Bronchial epithelial cell (primary cell): ENCODE data around the gene WNK4. TPM values are rescaled to one million over a fixed set of nuclear protein-coding genes. Genes with fewer than 3 reads are reported as not detected.

Source experiments
- DNase-seq: peaks from one replicate; pipeline ENCODE4 v3.0.0-alpha.2; 2010; ENCODE audit warnings: low read depth
- FAIRE-seq: peaks from 2 replicates; lab custom pipeline; 2011; peaks lifted over from hg19 to GRCh38; lab: Jason Lieb, UNC
- H3K27me3 ChIP-seq: 2 replicates; pipeline ENCODE4 v1.5.1; 2011; ENCODE audit warnings: low read length; ENCODE audit not compliant: control insufficient read depth, insufficient read depth
- H3K36me3 ChIP-seq: 2 replicates; pipeline ENCODE4 v1.5.1; 2011; ENCODE audit warnings: low read length; ENCODE audit not compliant: control insufficient read depth, insufficient read depth
- H3K4me3 ChIP-seq: 2 replicates; pipeline ENCODE4 v1.5.1; 2011; ENCODE audit warnings: mild to moderate bottlenecking, low read depth, low read length, control low read depth
- total RNA-seq: library from RNA; depleted of rRNA; stranded (reverse); fragments of >200 nt; gene quantifications from 2 replicates; pipeline ENCODE4 v1.2.1, GENCODE V29; 2014
- TF ChIP-seq, protein P1 (sequence below): IDR thresholded peaks from 2 replicates; pipeline ENCODE4 v1.5.1; 2011; ENCODE audit warnings: mild to moderate bottlenecking, moderate library complexity, low read length, control low read depth, inconsistent platforms; ENCODE audit not compliant: insufficient read depth, severe bottlenecking

WNK4 gene
- total RNA-seq, 1 donor from 2014 or later, result under 0.01 TPM

DNA sequence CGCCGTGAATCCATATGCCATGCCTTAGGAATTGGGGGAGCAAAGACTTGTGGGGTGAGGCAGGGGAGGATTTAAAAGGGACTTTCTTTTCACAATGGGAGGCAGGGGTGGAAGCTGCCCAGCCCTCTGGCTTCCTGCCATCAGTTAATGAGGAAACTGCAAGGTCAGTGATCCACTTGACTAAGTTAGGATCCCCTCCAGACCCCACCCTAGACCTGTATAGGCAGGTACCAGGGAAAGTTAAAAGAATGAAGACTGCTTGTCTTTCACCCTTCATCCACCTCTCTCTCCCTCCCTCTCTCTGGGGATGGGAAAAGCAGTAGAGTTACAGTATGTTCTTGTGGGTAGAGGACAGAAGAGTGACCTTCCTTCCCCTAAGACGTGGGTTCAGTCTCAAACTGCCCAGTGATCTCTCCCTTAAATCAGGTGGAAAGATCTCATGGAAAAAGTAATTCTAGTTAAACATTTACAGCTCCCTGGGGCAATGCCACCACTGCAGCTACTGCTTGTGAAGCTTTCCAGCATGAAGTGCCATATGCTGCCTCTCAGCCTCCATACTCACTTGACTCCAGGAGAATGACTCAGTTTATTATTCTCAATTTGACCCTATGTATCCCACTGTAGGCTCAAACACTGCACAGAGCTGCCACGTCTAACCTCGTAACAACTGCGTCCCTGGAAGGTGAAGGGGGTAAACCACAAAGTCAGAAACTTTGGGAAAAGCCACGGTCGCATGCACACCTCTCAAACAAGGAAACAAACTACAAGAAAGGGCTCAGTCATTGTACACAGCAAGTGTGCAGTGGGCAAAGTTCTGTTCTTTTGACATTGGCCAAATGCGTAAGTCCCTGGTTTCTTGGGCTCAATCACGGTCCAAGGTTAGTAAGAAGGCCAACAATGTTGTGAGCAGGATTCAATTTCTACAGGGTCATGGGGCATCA is 16.9 kb downstream of the WNK4 start:
- TF ChIP-seq, protein P1, sequence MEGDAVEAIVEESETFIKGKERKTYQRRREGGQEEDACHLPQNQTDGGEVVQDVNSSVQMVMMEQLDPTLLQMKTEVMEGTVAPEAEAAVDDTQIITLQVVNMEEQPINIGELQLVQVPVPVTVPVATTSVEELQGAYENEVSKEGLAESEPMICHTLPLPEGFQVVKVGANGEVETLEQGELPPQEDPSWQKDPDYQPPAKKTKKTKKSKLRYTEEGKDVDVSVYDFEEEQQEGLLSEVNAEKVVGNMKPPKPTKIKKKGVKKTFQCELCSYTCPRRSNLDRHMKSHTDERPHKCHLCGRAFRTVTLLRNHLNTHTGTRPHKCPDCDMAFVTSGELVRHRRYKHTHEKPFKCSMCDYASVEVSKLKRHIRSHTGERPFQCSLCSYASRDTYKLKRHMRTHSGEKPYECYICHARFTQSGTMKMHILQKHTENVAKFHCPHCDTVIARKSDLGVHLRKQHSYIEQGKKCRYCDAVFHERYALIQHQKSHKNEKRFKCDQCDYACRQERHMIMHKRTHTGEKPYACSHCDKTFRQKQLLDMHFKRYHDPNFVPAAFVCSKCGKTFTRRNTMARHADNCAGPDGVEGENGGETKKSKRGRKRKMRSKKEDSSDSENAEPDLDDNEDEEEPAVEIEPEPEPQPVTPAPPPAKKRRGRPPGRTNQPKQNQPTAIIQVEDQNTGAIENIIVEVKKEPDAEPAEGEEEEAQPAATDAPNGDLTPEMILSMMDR, result no peak
- Histone ChIP-seq H3K36me3 (peaks cover 4% of the 10 kb centered on the region), H3K4me3 (peak overlapping the region; percentile 76), H3K27me3 (no peaks in the 10 kb centered on the region)
- DNase-seq (peak; percentile 52), FAIRE-seq (no peak)

DNA sequence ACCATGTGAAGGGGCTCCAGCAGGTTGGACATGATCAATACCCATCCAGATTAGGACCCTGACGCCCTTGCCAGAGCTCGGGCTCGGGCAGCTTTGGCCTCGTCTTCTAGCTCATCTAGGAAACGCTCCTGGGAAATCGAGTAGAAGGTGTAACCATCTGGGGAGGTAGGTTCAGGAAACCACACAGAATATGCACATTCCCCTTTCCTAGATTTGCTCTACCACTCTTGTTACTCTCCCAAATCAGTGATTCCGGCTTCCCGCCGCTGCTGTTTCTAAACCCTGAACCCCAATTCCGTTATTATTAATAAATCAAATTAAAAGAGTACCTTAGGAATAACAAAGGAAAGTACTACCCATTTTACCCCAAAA is 17.6 kb downstream of the WNK4 start:
- H3K27me3 ChIP-seq, result no peaks in the 10 kb centered on the region
- TF ChIP-seq, protein P1, result no peak
- DNase-seq (no peak), FAIRE-seq (no peak)
- peak overlapping the region; percentile 76 for H3K4me3 ChIP-seq
- H3K36me3 ChIP-seq, result peaks cover 4% of the 10 kb centered on the region

DNA sequence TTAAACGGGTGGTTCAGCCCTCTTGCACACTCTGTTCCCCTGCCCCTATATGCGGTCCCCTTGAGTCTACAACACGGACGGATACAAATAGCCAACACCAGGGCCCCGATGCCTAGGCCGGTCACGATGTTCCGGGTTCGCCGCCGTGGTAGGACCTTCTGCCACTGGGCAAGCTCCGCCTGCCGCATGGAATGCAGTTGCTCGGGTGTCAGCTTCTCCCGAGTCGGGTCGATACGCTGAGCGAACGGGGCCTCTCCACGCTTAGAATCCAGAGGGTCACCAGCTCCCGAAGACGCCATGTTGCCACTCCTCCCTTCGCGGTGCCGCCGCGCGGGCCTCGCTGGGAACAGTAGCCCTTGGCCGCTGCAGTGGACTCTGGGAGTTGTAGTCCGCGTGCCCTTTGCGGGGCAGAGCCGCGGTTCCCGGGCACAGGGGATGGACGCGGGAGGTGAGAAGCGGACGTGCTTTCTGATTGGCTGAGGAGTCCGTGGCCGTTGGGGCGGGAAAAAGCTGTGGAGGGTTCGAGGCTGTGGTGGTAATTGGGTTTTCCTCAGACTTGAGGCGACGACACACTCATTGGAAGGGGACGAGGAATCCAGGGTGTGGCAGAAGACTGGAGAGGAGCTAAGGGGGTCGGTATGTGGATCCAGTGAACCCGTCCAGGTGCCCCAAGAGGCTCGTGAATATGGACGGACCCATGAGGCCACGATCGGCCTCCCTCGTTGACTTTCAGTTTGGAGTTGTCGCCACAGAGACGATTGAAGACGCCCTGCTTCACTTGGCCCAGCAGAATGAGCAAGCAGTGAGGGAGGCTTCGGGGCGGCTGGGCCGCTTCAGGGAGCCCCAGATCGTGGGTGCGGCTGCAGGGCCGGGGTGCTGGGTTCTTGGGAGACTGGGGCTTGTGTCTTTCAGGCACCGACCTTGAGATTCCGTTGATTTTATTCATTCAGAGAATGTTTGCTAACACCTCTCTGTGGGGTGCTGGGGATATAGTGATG is 18.3 kb downstream of the WNK4 start, which contains the start of the genes CNTD1 and COA3:
Gene CNTD1 (plus strand): TSS at position 479 of the 998 bp plus-strand sequence. CDS start 207 bp downstream, at position 686.
Gene COA3 (minus strand): TSS at position 322 of the 998 bp plus-strand sequence. CDS start 23 bp downstream, at position 299.
- peaks cover 4% of the 10 kb centered on the region for H3K36me3 ChIP-seq
- H3K4me3 ChIP-seq, result peak within 1 kb of the TSS; percentile 76
- FAIRE-seq (no peak), DNase-seq (peak; percentile 67)
- TF ChIP-seq, protein P1, result peak; percentile 17
- H3K27me3 ChIP-seq, result no peaks in the 10 kb centered on the region

DNA sequence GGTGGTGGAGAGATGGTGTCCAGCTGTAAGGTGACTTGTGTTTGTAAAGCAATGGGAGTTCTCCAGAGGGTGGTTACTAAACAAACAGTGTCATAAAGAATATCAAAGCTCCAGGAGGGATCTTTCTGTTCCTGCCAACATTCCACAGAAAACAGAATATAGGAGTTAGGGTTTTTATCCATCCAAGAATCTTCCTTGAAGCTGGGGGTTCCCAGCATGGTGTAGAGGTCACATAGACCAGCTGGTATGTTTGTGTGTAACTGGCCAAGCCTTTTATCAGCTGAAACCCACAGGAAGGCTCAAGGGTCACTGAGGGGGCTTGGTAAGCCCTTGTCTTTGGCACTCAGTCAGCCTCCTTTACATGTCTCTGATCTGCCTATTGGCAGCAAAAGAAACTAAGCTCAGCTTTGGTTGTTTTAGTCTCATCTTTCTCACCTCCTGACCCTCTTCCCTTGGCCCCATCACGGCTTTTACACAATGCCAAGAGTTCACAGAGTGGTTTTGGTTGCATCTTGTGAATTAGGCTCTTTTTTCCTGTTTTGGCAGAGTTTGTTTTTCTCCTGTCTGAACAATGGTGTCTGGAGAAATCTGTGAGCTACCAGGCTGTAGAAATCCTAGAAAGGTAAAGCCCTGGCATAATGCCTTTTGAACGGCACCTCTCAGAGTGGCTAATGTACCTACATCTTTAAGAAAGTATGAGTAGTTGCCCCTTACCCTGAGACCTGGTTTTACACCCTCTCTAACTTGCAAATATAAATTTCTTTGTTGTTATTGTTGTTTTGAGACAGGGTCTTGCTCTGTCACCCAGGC is 22.9 kb downstream of the WNK4 start:
- Histone ChIP-seq H3K27me3 (no peaks in the 10 kb centered on the region), H3K36me3 (no peaks in the 10 kb centered on the region), H3K4me3 (no peak overlapping the region)
- FAIRE-seq (no peak), DNase-seq (no peak)
- TF ChIP-seq, protein P1, result no peak

DNA sequence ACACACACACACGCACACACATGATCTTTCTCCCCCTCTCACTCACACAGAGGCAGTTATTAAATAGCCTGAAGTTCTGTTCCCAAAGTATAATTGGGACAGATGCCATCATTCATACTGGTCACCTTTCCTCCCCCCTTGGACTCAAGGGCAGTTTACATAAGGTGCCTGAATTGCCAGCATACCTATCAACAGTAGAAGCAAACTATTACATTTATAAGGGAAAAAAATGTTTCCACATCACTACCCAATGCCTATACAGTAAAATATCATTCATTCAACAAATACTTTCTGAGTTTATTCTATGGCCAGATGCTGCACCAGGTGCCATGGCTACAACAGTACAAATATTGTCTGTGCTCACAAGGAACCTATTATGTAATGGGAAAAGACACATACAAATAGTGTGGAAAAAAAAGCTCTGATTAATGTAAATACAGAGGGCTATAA is 24.5 kb downstream of the WNK4 start:
- Histone ChIP-seq H3K27me3 (no peaks in the 10 kb centered on the region), H3K4me3 (no peak overlapping the region), H3K36me3 (no peaks in the 10 kb centered on the region)
- TF ChIP-seq, protein P1, result no peak
- FAIRE-seq, result no peak
- no peak for DNase-seq
